NCI-H2196 treated with DMSO at 0.1 percent for 48 hours (cell line): ENCODE results near the gene LGALS13.

Experiments
- DNase-seq: peaks from one replicate; lab custom pipeline; 2025; ENCODE audit not compliant: unreplicated experiment; lab: John Stamatoyannopoulos, UW

The LGALS13 gene

DNA sequence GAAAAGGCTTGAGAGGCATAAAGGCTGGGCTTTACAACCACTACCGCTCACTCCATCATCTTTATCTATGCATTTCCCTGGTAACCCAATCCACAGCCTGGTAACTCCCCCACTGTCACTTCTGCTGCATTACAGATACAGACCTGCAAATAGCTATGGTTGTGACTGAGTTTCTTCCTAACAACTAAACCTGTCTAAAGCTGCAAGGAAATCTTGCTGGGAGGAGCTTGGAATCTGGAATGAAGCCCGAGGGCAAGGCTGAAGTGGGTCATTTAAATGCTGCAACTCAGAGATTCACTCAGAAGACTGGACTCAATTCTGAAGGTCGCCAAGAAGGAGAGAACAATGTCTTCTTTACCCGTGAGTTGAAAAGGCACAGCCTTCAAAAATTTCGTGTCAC lies at the start of gene LGALS13:
TSS of gene LGALS13 (plus strand) at position 301 of the 400 bp plus-strand sequence. CDS start at position 346, 45 bp downstream.
- DNase-seq, result no peak

GRCh38 chr19:39553082-39553652 lies 49.2 kb upstream of the LGALS13 start:
- no peak for DNase-seq

DNA sequence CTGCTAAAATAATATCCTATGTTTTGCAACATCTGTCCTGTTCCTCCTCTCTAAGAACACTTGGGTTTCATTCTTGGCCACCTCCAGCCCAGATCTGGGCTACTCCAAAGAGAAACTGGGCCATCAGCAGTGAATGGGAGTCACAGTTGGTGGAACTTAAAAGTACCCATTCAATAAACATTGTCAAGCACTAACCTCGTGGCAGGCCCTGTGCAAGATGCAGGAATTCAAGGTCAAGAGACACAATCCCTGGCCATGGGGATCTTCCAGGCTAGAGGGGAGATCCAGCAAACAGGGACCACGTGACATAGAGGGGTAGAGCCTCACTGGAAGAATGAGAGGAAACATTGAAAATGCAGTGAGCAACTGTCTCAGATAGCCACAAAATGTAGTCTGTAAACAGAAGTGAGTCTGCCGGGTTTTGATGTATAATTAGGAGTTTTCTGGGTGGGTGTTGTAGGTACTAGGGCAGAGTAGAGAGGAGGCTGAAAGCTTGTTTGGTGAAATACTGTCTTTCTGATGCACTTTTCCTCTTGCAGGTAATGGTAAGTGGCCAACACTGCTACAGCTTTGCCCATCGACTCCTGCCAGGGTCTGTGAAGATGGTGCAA lies 47.5 kb upstream of the LGALS13 start:
- no peak for DNase-seq

GRCh38 chr19:39555883-39556282 lies 46.4 kb upstream of the LGALS13 start:
- DNase-seq, result no peak

DNA sequence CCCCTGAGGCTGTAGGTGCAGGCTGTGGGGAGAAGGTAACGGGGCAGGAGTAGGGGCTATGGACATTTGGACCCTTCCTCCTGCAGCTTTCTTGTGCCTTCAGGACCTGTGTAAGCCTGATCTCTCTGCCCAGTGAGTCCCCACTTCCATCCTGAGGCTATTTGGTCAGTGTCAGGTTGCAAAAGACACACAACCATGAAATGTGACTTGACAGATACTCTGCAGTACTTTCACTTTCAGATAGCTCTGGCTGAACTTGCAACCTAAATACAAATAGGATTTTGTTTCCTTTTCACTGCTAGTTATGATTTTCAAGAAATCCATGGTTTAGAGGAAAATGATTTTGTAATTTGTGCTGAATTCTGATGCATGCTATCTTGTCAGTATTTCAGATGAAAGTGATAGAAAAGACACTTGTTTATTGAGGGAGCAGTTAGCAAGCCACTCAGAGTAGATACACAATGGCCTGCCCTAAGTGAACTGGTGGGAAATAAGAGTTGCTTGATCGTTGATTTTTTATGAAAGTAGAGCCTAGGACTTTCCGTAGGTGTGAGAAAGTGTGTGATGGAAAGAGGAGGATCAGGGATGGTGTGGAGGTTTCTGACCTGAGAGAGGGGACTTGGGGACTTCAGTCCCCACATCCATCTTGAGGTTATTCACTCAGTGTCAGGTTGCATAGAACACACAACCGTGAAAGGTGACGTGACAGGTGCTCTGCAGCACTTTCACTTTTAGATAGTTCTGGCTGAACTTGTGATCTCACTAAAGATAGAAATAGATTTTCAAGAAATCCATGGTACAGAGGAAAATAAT lies 44.3 kb upstream of the LGALS13 start:
- DNase-seq, result peak; percentile 75

- DNase-seq, result no peak
Observed at GRCh38 chr19:39558624-39559117, 43.7 kb upstream of the LGALS13 start.

DNA sequence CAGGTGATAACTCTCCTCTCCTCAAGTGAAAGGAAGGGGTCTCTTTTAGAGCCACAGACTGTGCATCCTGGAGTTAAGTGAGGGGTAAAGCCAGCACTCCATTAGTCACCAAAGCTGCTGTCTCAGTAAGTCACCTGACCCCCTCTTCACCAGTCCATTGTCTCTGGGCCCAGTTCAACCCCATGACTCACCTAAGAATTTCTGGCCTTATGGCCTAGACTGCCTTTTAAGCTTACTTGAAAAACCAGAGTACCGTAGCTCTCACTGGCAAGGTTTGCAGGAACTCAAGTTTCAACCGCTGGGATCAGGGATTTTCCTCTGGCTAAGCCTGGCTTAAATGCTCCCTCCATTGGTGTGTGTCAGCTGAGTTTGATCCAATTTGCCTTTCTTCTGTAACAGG lies 38.9 kb upstream of the LGALS13 start:
- peak; percentile 42 for DNase-seq

GRCh38 chr19:39566064-39566463 lies 36.3 kb upstream of the LGALS13 start:
- no peak for DNase-seq

DNA sequence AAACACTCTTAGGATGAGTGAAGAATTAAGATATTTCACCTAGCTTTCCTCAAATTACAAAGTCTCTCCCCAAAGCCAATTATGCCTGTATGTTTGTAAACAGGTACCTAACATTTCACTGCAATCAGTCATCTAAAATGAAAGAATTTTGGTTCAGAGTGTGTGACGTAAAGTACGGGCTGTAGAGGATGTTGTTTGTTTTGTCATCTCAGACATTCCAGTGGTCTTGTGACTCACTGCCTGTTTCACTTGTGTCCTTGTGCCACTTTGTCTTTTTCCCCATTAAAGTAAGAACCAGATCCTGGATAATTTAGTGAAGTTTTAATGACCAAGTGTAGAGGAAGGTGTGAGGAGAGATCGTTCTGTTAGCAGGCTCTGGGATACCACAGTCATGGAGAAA lies 33.7 kb upstream of the LGALS13 start:
- DNase-seq, result no peak

GRCh38 chr19:39582442-39582841 lies 19.9 kb upstream of the LGALS13 start:
- no peak for DNase-seq

GRCh38 chr19:39582891-39583625 lies 19.3 kb upstream of the LGALS13 start:
- DNase-seq, result no peak

GRCh38 chr19:39587496-39587895 lies 14.8 kb upstream of the LGALS13 start:
- no peak for DNase-seq

GRCh38 chr19:39588066-39588465 lies 14.3 kb upstream of the LGALS13 start:
- no peak for DNase-seq

- DNase-seq, result no peak
Observed at GRCh38 chr19:39590265-39590664, 12.1 kb upstream of the LGALS13 start.

- no peak for DNase-seq
Observed at GRCh38 chr19:39592381-39592780, 9.9 kb upstream of the LGALS13 start.

DNA sequence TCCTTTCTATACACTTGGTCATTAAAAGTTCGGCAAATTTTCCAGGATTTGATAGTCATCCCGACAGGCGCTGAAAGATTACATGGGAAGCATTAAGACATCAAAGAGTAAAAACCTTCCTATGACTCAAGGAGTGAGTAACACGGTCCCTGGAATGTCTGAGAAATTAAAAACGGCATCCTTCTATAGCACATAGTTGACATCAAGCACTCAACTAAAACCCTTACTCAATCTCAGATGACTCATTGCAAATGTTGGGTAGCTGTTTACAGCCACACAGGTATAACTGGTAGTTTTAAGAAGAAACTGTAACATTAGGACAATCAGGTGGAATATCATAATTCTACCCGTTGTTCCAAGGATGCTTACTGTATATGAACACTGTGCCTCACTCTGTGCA lies 6.4 kb upstream of the LGALS13 start:
- DNase-seq, result no peak

GRCh38 chr19:39596911-39597310 lies 5.4 kb upstream of the LGALS13 start:
- DNase-seq, result no peak

DNA sequence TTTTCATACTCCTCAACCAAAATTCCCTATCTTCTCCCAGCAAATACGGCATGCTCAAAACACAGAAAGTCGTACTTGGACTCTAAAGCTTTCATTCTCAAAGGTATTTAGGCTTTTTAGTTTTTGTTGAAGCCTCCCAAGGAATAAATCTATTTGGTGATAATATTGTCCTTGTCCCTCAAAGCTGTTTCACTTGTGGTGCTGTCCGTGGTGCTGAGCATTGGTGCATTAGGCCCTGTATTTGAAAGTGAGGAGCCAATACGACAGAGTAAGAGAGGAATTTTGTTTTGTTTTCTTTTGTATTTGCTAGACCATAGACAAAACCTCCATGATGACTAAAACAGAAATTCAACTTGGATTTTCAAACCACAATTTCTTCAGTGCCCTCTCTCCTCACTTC lies 3.2 kb upstream of the LGALS13 start:
- DNase-seq, result no peak

DNA sequence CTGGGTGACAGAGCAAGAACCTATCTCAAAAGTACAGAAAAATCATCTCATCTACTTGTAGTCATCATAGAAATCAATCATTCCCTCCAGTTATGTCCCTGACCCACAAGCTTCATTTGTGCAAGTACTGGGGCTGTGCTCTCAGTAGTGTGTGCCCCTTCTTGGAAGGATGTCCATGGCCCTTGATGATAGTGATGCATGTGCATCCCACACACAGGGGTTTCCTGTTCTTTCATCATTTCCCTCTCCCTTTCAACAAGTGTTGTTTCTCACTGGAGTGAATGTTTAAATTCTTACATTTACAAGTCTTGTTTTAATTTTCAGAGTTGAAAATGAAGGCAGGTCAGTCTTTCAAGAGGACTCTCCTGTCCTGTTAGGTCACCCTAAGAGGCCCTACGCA lies 1.5 kb downstream of the LGALS13 start:
- no peak for DNase-seq

GRCh38 chr19:39607021-39607420 lies 4.7 kb downstream of the LGALS13 start:
- DNase-seq, result no peak

DNA sequence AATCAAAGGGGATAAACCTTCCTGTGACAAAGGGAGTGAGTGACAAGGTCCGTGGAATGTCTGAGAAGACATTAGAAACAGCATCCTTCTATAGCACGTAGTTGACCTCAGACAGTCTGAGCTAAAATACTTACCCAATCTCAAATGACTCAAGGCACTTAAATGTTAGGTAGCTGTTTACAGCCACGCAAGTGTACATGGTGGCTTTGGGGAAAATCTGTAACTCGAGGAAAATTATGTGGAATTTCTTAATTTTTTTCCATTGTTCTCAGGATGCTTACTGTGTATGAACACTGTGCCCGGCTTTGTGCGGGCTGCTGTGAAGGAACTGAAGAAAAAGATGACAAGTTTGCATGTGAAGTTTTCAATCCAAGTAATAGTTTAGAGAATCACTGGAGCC lies 5.2 kb downstream of the LGALS13 start:
- DNase-seq, result no peak
